Suppressor macrophage (primary cell): Measurements from ENCODE around the gene SPEG.
"Not testable (repeated sequence)": the region's sequence is repeated elsewhere in the genome, so short reads cannot be mapped to it uniquely, and the experiment has no call there.

Experiments used
- DNase-seq, 4 experiments: peaks; one replicate each; pipeline ENCODE4 v3.0.0-alpha.2; 2020 to 2022

The SPEG gene

DNA sequence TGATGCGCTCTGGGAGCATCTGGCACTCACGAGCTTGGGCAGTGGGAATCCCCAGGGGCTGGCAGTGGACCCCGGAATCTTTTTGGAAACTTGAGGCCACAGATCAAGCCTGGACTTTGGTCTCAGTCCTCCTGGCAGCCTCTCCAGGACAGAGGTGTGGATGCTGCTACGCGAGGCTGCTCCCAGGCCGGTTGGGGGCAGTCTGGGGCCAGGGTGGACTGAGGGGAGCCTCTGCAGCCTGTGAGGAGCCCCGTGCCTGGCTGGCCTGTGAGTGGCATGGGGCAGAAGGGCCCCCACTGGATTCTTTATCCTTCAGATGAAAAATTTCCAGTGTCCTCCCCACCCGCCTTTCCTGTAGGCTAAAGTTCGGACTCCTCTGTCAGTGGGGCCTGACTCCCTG lies 29.2 kb upstream of the SPEG start:
- DNase-seq, result no peak

DNA sequence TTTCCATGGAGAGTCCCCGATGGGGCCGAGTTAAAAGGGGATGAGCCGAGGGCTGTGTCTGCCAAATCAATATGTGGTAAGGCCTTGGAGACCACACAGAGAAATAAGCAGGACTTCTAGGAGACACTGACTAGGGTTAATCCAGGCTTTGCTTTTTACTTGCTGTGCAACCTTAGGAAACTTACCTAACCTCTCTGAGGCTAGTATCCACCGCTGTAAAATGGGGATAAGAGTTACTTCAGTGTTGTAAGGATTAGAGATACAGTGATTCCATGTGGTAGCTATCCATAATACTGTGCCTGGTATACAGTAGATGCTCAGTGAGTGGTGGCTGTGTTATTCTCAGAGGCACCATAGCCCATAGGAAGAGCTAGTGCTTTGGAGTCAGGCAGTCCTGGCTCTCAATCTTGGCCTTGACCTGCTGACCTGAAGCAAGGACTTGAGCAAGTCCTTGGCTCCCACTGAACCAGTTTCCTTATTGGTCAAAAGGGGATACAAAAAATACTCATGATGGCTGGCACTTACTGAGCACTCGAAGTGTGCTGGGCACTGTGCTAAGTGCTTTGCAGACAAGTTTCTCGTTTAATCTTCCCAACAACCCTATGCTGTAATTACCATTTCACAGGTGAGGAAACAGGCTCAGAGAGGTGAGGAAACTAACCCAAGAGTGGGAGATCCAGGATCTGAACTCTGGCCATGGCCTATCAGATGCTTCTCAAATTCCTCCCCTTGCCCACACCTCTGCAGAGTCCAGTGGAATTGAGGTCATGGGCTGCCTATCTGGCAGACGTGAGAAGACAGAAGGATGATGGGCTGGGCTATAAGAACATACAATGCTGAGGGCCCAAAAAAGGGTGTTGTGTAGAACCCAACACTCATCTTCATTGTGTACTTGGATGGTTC lies 28.4 kb upstream of the SPEG start:
- DNase-seq, result no peak

- DNase-seq, result no peak
Observed at GRCh38 chr2:219406861-219407230, 27.8 kb upstream of the SPEG start.

DNA sequence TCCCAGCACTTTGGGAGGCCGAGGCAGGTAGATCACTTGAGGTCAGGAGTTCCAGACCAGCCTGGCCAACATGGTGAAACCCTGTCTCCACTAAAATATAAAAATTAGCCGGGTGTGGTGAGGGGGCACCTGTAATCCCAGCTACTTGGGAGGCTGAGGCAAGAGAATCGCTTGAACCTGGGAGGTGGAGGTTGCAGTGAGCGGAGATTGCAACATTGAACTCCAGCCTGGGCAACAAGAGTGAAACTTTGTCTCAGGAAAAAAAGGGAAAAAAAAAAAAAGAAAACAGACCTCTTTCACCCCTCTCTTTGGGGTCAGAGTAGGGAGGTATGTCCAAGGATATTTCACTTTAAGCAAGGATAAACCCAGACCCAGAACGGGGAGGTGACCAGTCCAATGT lies 27.3 kb upstream of the SPEG start:
- DNase-seq, result not testable (repeated sequence)

DNA sequence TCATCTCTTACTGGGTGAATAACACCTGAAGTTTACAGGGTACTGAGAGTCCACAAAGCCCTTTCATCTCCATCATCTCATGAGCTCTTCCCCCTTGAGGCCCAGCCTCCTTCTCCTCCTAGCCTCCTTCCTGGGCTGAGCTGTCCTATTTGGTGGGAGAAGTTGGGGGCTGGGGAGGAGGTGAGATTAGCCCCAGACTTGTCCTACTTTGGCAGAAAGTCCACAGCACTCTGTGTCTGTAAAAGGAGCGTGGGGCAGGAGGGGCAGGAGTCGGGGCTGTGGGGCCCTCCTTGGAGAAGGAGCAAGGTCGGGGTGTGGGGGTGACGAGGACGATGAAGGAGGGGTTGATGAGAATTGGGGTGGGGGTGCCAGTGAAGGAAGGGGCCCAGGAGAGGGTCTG lies 26.4 kb upstream of the SPEG start:
- no peak for DNase-seq

DNA sequence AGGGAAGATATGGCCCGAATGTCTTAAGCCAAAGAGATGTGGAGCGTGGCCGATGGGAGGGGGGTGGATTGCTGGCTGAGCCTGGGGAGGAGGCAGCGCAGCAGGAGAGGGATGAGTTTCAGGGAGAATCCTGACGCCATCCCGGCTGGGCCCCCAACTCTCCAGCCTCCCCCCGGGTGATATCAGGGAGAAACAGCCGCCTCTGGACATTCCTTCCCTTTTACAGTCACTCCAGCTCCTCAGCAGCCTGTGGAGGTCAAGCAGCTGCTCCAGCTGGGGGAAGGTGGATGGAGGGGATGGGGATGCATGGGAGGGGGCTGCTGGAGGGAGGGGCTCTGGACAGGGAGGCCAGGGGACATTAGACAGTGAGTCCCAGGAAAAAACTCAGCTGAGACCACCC lies 26.0 kb upstream of the SPEG start:
- no peak for DNase-seq

DNA sequence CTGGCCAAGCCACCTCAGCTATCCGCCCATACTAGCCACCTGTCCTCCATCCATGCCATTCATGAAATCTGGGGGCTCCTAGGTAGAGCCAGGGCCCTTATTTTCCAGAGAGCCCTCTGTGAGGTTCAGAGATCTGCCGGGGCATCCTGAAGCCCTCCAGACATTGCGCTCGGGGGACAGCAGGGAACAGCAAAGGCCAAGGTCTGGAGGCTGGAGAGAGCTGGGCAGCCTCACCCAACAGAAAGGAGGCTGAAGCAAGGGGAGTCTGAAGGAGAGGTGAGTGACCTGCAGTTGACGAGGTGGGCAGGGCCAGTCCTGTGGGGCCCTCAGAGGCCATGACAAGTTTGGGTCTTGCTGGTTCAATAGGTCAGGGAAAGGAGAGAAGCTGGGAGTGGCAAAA lies 25.0 kb upstream of the SPEG start:
- DNase-seq, result no peak

DNA sequence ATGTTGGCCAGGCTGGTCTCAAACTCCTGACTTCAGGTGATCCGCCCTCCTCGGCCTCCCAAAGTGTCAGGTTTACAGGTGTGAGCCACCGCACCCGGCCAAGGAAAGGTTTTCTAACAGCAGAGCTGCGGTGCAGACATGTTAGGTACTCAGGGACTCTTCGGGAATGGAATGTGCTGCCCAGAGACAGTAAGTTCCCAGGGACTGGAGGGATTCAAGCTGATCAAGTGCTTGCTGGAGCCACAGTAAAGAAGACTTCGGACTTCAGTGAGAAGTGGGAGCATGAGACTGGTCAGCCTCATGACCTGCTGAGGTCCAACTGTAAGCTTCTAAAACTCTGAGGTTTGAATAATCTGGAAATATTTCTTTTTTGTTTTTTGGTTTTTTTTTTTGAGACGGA lies 24.3 kb upstream of the SPEG start:
- DNase-seq, result no peak

DNA sequence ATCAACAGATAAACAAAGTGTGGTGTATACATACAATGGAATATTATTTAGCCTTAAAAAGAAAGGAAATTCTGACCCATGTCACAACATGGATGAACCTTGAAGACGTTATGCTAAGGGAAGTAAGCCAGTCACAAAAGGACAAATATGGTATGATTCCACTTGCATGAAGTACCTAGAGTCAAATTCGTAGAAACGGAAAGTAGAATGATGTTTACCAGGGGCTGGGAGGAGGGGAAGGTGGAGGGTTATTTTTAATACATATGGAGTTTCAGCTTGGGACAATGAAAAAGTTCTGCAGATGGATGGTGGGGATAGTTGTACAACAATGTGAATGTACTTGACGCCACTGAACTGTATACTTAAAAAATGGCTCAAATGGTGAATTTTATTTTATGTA lies 19.8 kb upstream of the SPEG start:
- DNase-seq, result no peak

GRCh38 chr2:219415580-219416234 lies 18.9 kb upstream of the SPEG start:
- no peak for DNase-seq

DNA sequence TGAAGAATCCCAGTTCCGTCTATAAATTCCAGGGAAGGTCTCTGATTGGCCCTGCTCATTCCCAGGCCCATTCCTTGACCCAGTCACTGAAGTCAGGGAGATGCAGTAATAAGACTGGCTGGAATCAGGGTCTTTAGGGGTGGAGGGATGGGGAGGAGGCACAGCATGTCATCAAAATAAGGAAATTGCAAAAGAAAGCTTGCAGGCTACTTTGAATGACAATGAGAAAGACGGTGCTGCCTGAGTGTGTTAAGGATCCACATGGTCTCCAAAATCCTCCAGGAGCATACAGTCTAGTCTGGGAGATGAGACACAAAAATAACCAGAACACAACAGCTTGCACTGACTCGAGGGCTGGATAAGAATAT lies 18.4 kb upstream of the SPEG start:
- no peak for DNase-seq

DNA sequence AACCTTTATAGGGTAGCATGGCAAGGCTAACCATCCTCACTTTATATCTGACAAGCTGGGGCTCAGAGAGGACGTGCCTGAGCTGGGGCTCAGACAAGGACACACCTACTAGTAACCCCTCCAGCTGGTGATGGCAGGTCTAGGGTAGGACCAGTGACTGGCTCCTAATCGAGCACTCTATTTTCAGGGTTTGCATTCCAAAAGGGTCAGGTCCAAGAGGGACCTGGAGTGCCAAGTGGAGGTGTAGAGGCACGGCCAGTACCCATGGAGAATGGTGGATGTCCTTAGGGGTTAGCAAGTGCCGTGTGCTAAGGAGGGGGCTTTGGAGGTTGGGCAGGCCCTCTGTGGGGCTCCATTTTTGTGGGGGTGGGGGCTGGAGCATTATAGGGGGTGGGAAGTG lies 17.7 kb upstream of the SPEG start:
- no peak for DNase-seq

DNA sequence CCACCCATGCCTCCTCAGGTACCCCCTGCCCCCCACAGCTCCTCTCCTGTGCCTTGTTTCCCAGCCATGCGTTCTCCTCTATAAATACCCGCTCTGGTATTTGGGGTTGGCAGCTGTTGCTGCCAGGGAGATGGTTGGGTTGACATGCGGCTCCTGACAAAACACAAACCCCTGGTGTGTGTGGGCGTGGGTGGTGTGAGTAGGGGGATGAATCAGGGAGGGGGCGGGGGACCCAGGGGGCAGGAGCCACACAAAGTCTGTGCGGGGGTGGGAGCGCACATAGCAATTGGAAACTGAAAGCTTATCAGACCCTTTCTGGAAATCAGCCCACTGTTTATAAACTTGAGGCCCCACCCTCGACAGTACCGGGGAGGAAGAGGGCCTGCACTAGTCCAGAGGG lies 17.3 kb upstream of the SPEG start:
- DNase-seq, result no peak

- no peak for DNase-seq
Observed at GRCh38 chr2:219418155-219419011, 16.3 kb upstream of the SPEG start, which contains the start of gene DES. Gene DES (plus strand): TSS chr2:219418377. CDS start chr2:219418463, 86 bp downstream.

DNA sequence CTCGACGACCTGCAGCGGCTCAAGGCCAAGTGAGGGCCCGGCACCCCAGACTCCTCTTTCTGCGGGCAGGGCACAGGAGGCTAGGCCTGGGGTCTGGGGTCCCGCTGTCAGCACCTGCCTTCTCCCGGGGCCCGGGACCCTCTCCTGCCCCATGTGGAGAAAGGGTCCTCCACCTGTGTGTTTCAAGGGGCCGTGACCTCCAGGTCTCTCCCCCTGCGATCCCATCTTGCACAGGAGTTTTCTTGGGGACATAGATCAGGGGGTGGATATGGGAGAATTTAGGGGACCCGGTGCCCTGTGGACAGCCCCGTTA lies 15.7 kb upstream of the SPEG start:
- no peak for DNase-seq

DNA sequence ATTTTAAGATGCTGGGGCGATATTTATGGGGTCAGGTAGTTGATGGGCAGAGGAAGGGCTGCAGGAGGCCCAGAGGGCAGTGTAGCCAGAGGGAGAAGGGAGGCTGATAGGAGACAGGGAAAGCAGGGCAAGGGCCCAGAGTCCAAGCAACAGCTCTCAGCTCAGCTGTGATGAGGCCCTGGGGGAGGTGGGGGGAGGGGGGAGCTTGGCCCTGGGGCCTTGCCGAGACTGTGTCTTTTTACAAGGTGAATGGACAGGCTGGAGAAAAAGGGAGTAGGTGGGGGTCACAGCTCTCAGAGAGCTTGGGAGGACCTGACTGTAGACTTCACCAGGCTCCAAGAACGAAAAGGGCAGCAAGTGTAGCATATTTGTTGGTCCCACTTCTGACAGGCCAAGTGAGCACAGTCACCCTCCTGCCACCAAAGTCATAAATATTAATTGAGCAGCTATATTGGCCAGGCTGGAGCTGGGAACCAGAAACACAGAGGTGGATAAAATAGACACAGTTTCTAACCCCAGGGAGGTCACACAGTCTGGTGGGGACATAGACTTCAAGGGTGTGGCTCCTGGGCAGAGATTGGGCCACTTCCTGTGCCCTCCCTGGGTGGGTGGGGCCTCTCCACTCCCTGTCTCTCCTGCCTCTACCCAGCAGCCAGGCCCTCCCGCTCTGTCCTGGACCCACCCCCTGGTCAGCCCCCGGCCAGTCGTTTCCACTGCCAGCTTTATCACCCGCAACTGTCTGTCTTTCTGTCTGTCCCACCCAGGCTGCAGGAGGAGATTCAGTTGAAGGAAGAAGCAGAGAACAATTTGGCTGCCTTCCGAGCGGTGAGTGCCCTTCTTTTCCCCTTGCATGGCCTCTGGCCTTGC lies 15.1 kb upstream of the SPEG start:
- no peak for DNase-seq

- no peak for DNase-seq
Observed at GRCh38 chr2:219420687-219421086, 14.0 kb upstream of the SPEG start.

- no peak for DNase-seq
Observed at GRCh38 chr2:219421323-219421722, 13.3 kb upstream of the SPEG start.

GRCh38 chr2:219422952-219423534 lies 11.6 kb upstream of the SPEG start:
- no peak for DNase-seq

GRCh38 chr2:219423652-219424377 lies 10.8 kb upstream of the SPEG start:
- DNase-seq, result no peak
